Lower leg skin (tissue), 4 donors: ENCODE data around the gene KLHL2. TPM values are rescaled to one million over a fixed set of nuclear protein-coding genes. Genes with fewer than 3 reads are reported as not detected.
"Not testable (repeated sequence)": the region's sequence is repeated elsewhere in the genome, so short reads cannot be mapped to it uniquely, and the experiment has no call there.

ENCODE experiments used
- DNase-seq, 2 donors: peaks; one replicate each; pipeline ENCODE4 v3.0.0-alpha.2; 2019; ENCODE audit warnings: low spot score in 2 of 2
- H3K4me3 ChIP-seq: fragments of 200-600 bp; sonication (generic); 2 replicates; pipeline ENCODE4 v1.5.1; 2017; ENCODE audit warnings: mild to moderate bottlenecking, low read depth; ENCODE audit not compliant: poor library complexity, severe bottlenecking
- CTCF ChIP-seq, 3 donors: fragments of 450-650 bp; IDR thresholded peaks; one replicate each; pipeline ENCODE4 v1.5.1; 2016; ENCODE audit warnings: antibody characterized with exemption in 3 of 3, mild to moderate bottlenecking in 3 of 3, moderate library complexity in 2 of 3
- POLR2A ChIP-seq, 2 donors: fragments of 450-650 bp; IDR thresholded peaks; one replicate each; pipeline ENCODE4 v1.6.1; 2016 to 2017; ENCODE audit warnings: antibody characterized with exemption in 2 of 2, mild to moderate bottlenecking in 1 of 2, moderate library complexity in 1 of 2
- WGBS, 2 donors: methylation state at CpG; one replicate each; pipeline ENCODE4 v1.1.5; 2018; 5-methylcytosine and 5-hydroxymethylcytosine counted together
- intact Hi-C: fragments of 100-400 bp; cut with DNase I; formaldehyde crosslinking; loops from one replicate; pipeline ENCODE4 v1.15.0; 2023; ENCODE audit warnings: low total_unique reads
- total RNA-seq, 4 donors: library from RNA; depleted of rRNA; stranded (reverse); fragments of >200 nt; gene quantifications; one replicate each; pipeline ENCODE4 v1.1.0, GENCODE V29; 2016

Gene KLHL2
- total RNA-seq, 4 donors from 2014 or later = 15.1 to 15.9 (median 15.7) TPM

- WGBS, 2 donors = 91 to 93% methylated on average over 6 of the region's 6 CpGs
- no peak for DNase-seq
- intact Hi-C loops = no loop called here
- TF ChIP-seq POLR2A (IDR thresholded peaks at IDR 0.05) (no peak), CTCF (IDR thresholded peaks at IDR 0.05) (no peak)
- H3K4me3 ChIP-seq = no peak overlapping the region
Observed at GRCh38 chr4:165336743-165337142, 129.4 kb downstream of the KLHL2 start.

GRCh38 chr4:165342340-165342739 is 135.0 kb downstream of the KLHL2 start:
- DNase-seq, H3K4me3 ChIP-seq, intact Hi-C loops: not testable (repeated sequence)
- 97 to 98% methylated on average over 5 of the region's 5 CpGs for WGBS, 2 donors

- intact Hi-C loops = no loop called here
- WGBS, 2 donors = 69 to 76% methylated on average over 13 of the region's 13 CpGs
- DNase-seq = no peak
- no peak overlapping the region for H3K4me3 ChIP-seq
- TF ChIP-seq POLR2A (IDR thresholded peaks at IDR 0.05) = no peak
- no peak for TF ChIP-seq CTCF (IDR thresholded peaks at IDR 0.05)
Observed at GRCh38 chr4:165343353-165344191, 136.2 kb downstream of the KLHL2 start.

- intact Hi-C loops = no loop called here
- WGBS, 2 donors = 79 to 82% methylated on average over 10 of the region's 10 CpGs
- no peak for DNase-seq
- H3K4me3 ChIP-seq = no peak overlapping the region
- TF ChIP-seq POLR2A (IDR thresholded peaks at IDR 0.05) = no peak
- TF ChIP-seq CTCF (IDR thresholded peaks at IDR 0.05) = no peak
Observed at GRCh38 chr4:165345666-165346417, 138.5 kb downstream of the KLHL2 start.

- intact Hi-C loops = no loop called here
- no peak for TF ChIP-seq POLR2A (IDR thresholded peaks at IDR 0.05)
- no peak for TF ChIP-seq CTCF (IDR thresholded peaks at IDR 0.05)
- 84 to 99% methylated on average over 3 of the region's 3 CpGs for WGBS, 2 donors
- DNase-seq = no peak
- no peak overlapping the region for H3K4me3 ChIP-seq
Observed at GRCh38 chr4:165347647-165348569, 140.5 kb downstream of the KLHL2 start.
